ENCODE measurements around the gene DLX4.

DNA sequence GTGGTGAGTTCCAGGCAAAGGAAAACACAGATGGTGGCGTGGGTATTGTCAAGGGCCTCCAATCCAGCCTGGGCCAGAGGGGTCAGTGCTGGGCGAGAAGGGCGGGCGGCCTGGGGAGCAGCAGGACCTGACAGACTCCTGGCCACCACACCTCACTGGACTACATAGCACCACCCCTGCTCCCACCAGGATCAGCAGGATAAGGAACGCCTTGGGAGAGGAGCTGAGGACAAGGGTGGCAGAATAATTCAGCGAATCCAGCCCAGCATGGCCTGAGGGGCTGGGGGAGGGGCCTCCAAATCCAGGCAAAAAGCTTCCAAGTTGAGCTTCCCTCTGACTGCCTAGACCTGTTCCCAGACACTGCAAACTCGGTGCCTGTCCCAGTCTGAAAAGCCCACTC, 6.5 kb downstream of the DLX4 start:
- no peak for TF ChIP-seq RCOR1 (IDR thresholded peaks at IDR 0.05; ENCODE audit: insufficient replicate concordance, low read length)
- TF ChIP-seq, protein P1, sequence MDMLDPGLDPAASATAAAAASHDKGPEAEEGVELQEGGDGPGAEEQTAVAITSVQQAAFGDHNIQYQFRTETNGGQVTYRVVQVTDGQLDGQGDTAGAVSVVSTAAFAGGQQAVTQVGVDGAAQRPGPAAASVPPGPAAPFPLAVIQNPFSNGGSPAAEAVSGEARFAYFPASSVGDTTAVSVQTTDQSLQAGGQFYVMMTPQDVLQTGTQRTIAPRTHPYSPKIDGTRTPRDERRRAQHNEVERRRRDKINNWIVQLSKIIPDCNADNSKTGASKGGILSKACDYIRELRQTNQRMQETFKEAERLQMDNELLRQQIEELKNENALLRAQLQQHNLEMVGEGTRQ (IDR thresholded peaks at IDR 0.05; ENCODE audit: low read depth, low read length), result no peak
- TF ChIP-seq MXI1 (IDR thresholded peaks at IDR 0.05; ENCODE audit: borderline replicate concordance, low read depth, low read length), result no peak
- TF ChIP-seq, protein P2, sequence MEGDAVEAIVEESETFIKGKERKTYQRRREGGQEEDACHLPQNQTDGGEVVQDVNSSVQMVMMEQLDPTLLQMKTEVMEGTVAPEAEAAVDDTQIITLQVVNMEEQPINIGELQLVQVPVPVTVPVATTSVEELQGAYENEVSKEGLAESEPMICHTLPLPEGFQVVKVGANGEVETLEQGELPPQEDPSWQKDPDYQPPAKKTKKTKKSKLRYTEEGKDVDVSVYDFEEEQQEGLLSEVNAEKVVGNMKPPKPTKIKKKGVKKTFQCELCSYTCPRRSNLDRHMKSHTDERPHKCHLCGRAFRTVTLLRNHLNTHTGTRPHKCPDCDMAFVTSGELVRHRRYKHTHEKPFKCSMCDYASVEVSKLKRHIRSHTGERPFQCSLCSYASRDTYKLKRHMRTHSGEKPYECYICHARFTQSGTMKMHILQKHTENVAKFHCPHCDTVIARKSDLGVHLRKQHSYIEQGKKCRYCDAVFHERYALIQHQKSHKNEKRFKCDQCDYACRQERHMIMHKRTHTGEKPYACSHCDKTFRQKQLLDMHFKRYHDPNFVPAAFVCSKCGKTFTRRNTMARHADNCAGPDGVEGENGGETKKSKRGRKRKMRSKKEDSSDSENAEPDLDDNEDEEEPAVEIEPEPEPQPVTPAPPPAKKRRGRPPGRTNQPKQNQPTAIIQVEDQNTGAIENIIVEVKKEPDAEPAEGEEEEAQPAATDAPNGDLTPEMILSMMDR (conservative IDR thresholded peaks at IDR 0.05; ENCODE audit: low read depth, low read length), result no peak
- no peak for TF ChIP-seq RAD21 (IDR thresholded peaks at IDR 0.05; ENCODE audit: low read length)
- no peak for TF ChIP-seq MAZ (IDR thresholded peaks at IDR 0.05; ENCODE audit: borderline replicate concordance, low read depth, low read length)
- no peak for TF ChIP-seq POLR2A (IDR thresholded peaks at IDR 0.05; ENCODE audit: low read depth, low read length)
- no peak for TF ChIP-seq NFE2L2 (IDR thresholded peaks at IDR 0.05; ENCODE audit: low read depth, low read length)
- no peak for TF ChIP-seq MAFK (IDR thresholded peaks at IDR 0.05; ENCODE audit: low read depth, low read length)
- TF ChIP-seq RFX5 (IDR thresholded peaks at IDR 0.05; ENCODE audit: low read depth, low read length), result no peak
- no peak for TF ChIP-seq SMC3 (IDR thresholded peaks at IDR 0.05; ENCODE audit: low read depth, low read length)

Data from IMR-90 (cell line).